ENCODE results near the gene SAPCD2.

The SAPCD2 gene

DNA sequence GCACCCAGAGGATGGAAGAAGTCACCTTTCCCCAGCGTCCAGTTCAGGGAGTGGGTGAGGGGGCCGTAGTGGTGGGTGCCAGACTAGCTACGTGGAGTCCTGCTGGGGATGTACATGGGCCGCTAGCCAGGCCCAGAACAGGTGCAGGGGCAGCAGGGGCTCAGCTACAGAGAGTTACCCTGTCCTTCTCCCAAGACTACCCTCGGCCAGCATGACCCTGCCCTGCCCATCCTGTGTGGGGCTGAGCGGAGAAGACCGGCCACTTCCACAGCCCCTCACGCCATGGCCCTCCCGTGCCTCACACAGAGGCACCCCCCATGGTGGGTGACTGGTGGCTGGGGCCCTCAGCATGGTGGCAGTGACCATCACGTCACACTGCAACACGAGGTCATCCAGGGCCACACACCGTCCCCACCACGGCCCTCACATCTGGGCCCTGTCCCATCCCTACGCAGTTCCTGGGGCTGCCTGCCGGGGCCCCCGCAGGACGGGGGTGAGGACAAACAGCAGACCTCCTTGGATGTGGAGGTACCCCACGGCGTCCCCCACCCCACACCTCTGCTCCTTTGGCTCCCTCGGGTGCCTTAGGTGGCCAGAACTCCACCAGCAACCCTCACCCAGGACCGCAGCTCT lies 45.2 kb upstream of the SAPCD2 start:
- H3K27me3 ChIP-seq (ENCODE audit: insufficient read depth, low read length, poor library complexity) = peaks cover 15% of the 10 kb centered on the region
- H3K79me1 ChIP-seq (ENCODE audit: low read length) = no peaks in the 10 kb centered on the region
- H2AK5ac ChIP-seq (ENCODE audit: low read length) = no peak overlapping the region
- H3K27ac ChIP-seq (ENCODE audit: low read depth, low read length) = no peak overlapping the region
- no peak overlapping the region for H4K5ac ChIP-seq (ENCODE audit: low read length)
- no peak overlapping the region for H2BK15ac ChIP-seq (replicated peaks; ENCODE audit: low read depth)
- no peak overlapping the region for H2BK120ac ChIP-seq (ENCODE audit: low read depth, low read length)
- DNase-seq = no peak
- H3K4me2 ChIP-seq (ENCODE audit: low read length) = no peak overlapping the region
- H3K18ac ChIP-seq (ENCODE audit: low read length) = no peak overlapping the region
- no peak overlapping the region for H4K8ac ChIP-seq (ENCODE audit: low read depth, low read length)
- H3K23ac ChIP-seq (ENCODE audit: low read length) = no peak overlapping the region
- H3K4me1 ChIP-seq (ENCODE audit: control insufficient read depth, low read depth, low read length) = no peaks in the 10 kb centered on the region
- WGBS (ENCODE audit: extremely low coverage, insufficient coverage, low lambda C conversion rate) = no CpG with 5 or more reads among the region's 21 CpGs
- no peak overlapping the region for H3K56ac ChIP-seq (ENCODE audit: low read length)
- H3K36me3 ChIP-seq (ENCODE audit: control insufficient read depth, insufficient read depth, low read length) = no peaks in the 10 kb centered on the region
- H2BK5ac ChIP-seq (ENCODE audit: low read length) = no peak overlapping the region
- H3K4ac ChIP-seq (ENCODE audit: low read depth, low read length) = no peak overlapping the region
- H3K9ac ChIP-seq (ENCODE audit: low read length) = no peak overlapping the region
- H3K79me2 ChIP-seq (ENCODE audit: control insufficient read depth, insufficient read depth, low read length) = no peaks in the 10 kb centered on the region
- H3K4me3 ChIP-seq (ENCODE audit: low read length) = no peak overlapping the region

GRCh38 chr9:137114613-137115393 lies 44.4 kb upstream of the SAPCD2 start, which contains the start of gene DPP7:
TSS of gene DPP7 (minus strand) at chr9:137114733. CDS start at chr9:137114713, 20 bp downstream.
- WGBS (ENCODE audit: extremely low coverage, insufficient coverage, low lambda C conversion rate) = no CpG with 5 or more reads among the region's 70 CpGs

DNA sequence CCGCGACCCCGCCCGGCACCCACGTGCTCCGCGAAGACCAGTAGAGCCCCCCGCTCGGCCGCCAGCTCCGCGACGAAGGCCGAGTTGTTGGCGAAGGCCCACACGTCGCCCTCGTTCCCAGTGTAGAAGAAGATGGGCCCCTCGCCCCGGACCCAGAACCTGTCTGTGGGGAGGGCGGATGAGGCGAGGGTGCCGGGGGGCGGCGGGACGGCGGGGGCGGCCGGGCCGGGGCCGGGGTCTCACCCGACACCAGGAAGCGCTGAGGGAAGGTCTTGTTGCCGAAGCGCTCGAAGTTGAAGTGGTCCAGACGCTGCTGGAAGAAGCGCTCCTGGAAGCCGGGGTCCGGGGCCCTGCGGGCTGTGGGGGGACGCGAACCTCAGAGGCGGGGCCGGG lies 43.9 kb upstream of the SAPCD2 start:
- peak overlapping the region; percentile 25 for H3K56ac ChIP-seq (ENCODE audit: low read length)
- H3K4me2 ChIP-seq (ENCODE audit: low read length) = no peak overlapping the region
- H4K5ac ChIP-seq (ENCODE audit: low read length) = no peak overlapping the region
- H3K27ac ChIP-seq (ENCODE audit: low read depth, low read length) = no peak overlapping the region
- no peaks in the 10 kb centered on the region for H3K79me2 ChIP-seq (ENCODE audit: control insufficient read depth, insufficient read depth, low read length)
- no peak overlapping the region for H3K4me3 ChIP-seq (ENCODE audit: low read length)
- no peak overlapping the region for H3K23ac ChIP-seq (ENCODE audit: low read length)
- no peak overlapping the region for H4K8ac ChIP-seq (ENCODE audit: low read depth, low read length)
- no peaks in the 10 kb centered on the region for H3K36me3 ChIP-seq (ENCODE audit: control insufficient read depth, insufficient read depth, low read length)
- no peak overlapping the region for H2BK15ac ChIP-seq (replicated peaks; ENCODE audit: low read depth)
- WGBS (ENCODE audit: extremely low coverage, insufficient coverage, low lambda C conversion rate) = no CpG with 5 or more reads among the region's 45 CpGs
- H3K79me1 ChIP-seq (ENCODE audit: low read length) = no peaks in the 10 kb centered on the region
- no peak overlapping the region for H2AK5ac ChIP-seq (ENCODE audit: low read length)
- H3K4ac ChIP-seq (ENCODE audit: low read depth, low read length) = no peak overlapping the region
- H3K4me1 ChIP-seq (ENCODE audit: control insufficient read depth, low read depth, low read length) = no peaks in the 10 kb centered on the region
- no peak overlapping the region for H2BK5ac ChIP-seq (ENCODE audit: low read length)
- DNase-seq = no peak
- peaks cover 15% of the 10 kb centered on the region for H3K27me3 ChIP-seq (ENCODE audit: insufficient read depth, low read length, poor library complexity)
- no peak overlapping the region for H2BK120ac ChIP-seq (ENCODE audit: low read depth, low read length)
- no peak overlapping the region for H3K18ac ChIP-seq (ENCODE audit: low read length)
- no peak overlapping the region for H3K9ac ChIP-seq (ENCODE audit: low read length)

More at GRCh38 chr9:137114613-137115393, 44.4 kb upstream of the SAPCD2 start, which contains the start of gene DPP7:
- no peak within 1 kb of the TSS for H3K4ac ChIP-seq (ENCODE audit: low read depth, low read length)
- no peak within 1 kb of the TSS for H4K8ac ChIP-seq (ENCODE audit: low read depth, low read length)
- peak within 1 kb of the TSS; percentile 16 for H3K9ac ChIP-seq (ENCODE audit: low read length)
- no peak within 1 kb of the TSS for H2BK120ac ChIP-seq (ENCODE audit: low read depth, low read length)
- no peak within 1 kb of the TSS for H3K27ac ChIP-seq (ENCODE audit: low read depth, low read length)
- H2BK15ac ChIP-seq (replicated peaks; ENCODE audit: low read depth) = no peak within 1 kb of the TSS
- no peaks in the 10 kb centered on the region for H3K36me3 ChIP-seq (ENCODE audit: control insufficient read depth, insufficient read depth, low read length)
- H3K4me1 ChIP-seq (ENCODE audit: control insufficient read depth, low read depth, low read length) = no peaks in the 10 kb centered on the region
- peaks cover 15% of the 10 kb centered on the region for H3K27me3 ChIP-seq (ENCODE audit: insufficient read depth, low read length, poor library complexity)
- no peak within 1 kb of the TSS for H2BK5ac ChIP-seq (ENCODE audit: low read length)
- H3K4me3 ChIP-seq (ENCODE audit: low read length) = no peak within 1 kb of the TSS
- no peak for DNase-seq
- H3K23ac ChIP-seq (ENCODE audit: low read length) = no peak within 1 kb of the TSS
- H3K79me1 ChIP-seq (ENCODE audit: low read length) = no peaks in the 10 kb centered on the region
- no peak within 1 kb of the TSS for H2AK5ac ChIP-seq (ENCODE audit: low read length)
- H3K56ac ChIP-seq (ENCODE audit: low read length) = peak within 1 kb of the TSS; percentile 25
- H4K5ac ChIP-seq (ENCODE audit: low read length) = no peak within 1 kb of the TSS
- H3K79me2 ChIP-seq (ENCODE audit: control insufficient read depth, insufficient read depth, low read length) = no peaks in the 10 kb centered on the region
- H3K18ac ChIP-seq (ENCODE audit: low read length) = no peak within 1 kb of the TSS
- H3K4me2 ChIP-seq (ENCODE audit: low read length) = no peak within 1 kb of the TSS

DNA sequence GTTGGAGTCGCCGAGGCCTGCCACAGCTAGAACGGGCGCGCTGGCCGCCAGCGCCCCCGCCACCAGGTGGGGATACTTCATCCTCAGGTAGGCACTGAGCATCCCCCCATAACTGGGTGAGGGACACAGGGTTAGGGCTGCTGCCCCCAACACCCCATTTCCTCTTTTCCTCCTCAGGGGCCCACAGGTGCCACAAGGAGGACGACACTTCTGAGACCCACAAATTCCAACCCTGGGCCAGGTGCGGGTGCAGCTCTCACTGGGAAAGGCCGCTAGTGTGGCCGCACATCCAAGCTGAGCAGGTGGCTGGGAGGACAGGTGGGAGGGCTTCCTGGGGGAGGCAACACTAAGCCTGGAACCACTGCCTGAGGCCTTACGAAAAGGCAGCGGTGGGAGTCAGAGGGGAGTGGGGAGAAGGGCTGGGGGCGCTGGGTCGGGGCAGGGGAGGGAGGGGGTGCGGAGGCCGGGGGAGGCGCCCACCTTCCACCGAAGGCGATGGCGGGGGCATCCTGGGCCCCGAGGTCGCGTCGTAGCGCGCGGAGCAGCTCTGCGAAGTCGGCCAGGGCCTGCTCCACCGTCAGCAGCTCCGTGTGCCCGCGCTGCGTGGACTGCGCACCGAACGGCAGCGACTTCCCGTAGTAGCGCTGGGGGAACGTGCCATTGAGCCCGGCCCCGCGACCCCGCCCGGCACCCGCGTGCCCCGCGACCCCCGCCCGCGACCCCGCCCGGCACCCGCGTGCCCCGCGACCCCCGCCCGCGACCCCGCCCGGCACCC lies 43.2 kb upstream of the SAPCD2 start:
- Histone ChIP-seq H3K79me1 (ENCODE audit: low read length) (no peaks in the 10 kb centered on the region), H3K27me3 (ENCODE audit: insufficient read depth, low read length, poor library complexity) (peaks cover 15% of the 10 kb centered on the region), H3K36me3 (ENCODE audit: control insufficient read depth, insufficient read depth, low read length) (no peaks in the 10 kb centered on the region), H4K8ac (ENCODE audit: low read depth, low read length) (no peak overlapping the region), H2AK5ac (ENCODE audit: low read length) (no peak overlapping the region), H3K9ac (ENCODE audit: low read length) (no peak overlapping the region), H3K4me3 (ENCODE audit: low read length) (no peak overlapping the region), H3K4me1 (ENCODE audit: control insufficient read depth, low read depth, low read length) (no peaks in the 10 kb centered on the region), H4K5ac (ENCODE audit: low read length) (no peak overlapping the region), H3K4me2 (ENCODE audit: low read length) (no peak overlapping the region), H3K27ac (ENCODE audit: low read depth, low read length) (no peak overlapping the region), H3K18ac (ENCODE audit: low read length) (no peak overlapping the region), H3K56ac (ENCODE audit: low read length) (no peak overlapping the region), H3K4ac (ENCODE audit: low read depth, low read length) (no peak overlapping the region), H3K79me2 (ENCODE audit: control insufficient read depth, insufficient read depth, low read length) (no peaks in the 10 kb centered on the region), H2BK15ac (replicated peaks; ENCODE audit: low read depth) (no peak overlapping the region), H3K23ac (ENCODE audit: low read length) (no peak overlapping the region), H2BK5ac (ENCODE audit: low read length) (no peak overlapping the region), H2BK120ac (ENCODE audit: low read depth, low read length) (no peak overlapping the region)
- DNase-seq = no peak
- WGBS (ENCODE audit: extremely low coverage, insufficient coverage, low lambda C conversion rate) = no CpG with 5 or more reads among the region's 66 CpGs

DNA sequence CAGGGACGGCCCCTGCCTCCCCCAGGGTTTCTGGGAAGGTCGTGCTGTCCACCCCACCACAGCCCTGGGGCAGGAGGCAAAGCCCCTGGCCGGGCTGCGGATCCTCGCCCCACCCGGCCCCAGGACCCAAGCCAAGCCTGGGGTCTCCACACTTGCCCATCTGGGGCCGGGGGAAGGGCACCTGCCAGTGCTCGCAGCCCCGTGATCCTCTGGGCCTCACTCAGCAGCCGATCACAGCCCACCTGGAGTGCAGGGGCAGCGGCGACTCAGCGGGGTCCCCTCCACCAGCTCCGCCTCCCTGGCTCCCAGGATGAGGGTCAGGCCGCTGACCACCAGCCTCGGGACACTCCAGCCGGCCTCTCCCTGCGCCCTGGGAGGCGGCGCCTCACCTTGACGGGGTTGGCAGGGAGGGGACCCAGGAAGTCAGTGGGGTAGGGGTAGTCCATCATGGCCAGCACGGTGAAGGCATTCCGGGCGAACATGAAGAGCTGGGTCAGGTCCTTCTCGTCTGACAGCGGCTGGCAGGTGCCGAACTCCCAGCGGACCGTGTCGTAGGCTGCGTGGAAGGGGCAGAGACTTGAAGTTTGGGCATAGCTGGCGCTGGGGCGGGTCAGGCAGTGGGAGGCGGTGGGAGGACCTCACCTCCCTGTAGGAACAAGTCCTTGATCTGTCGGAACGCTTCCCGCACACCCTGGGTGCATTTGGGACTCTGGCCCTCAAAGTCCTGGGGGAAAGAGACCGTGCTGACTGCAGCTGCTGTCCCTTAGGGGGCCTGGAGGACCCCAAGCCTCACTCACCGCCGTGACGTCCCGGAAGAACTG lies 42.4 kb upstream of the SAPCD2 start:
- Histone ChIP-seq H2BK120ac (ENCODE audit: low read depth, low read length) (no peak overlapping the region), H3K36me3 (ENCODE audit: control insufficient read depth, insufficient read depth, low read length) (no peaks in the 10 kb centered on the region), H4K8ac (ENCODE audit: low read depth, low read length) (no peak overlapping the region), H3K4me2 (ENCODE audit: low read length) (no peak overlapping the region), H4K5ac (ENCODE audit: low read length) (no peak overlapping the region), H3K18ac (ENCODE audit: low read length) (no peak overlapping the region), H2BK15ac (replicated peaks; ENCODE audit: low read depth) (no peak overlapping the region), H3K56ac (ENCODE audit: low read length) (no peak overlapping the region), H3K27me3 (ENCODE audit: insufficient read depth, low read length, poor library complexity) (peaks cover 15% of the 10 kb centered on the region), H3K4ac (ENCODE audit: low read depth, low read length) (no peak overlapping the region), H3K4me3 (ENCODE audit: low read length) (no peak overlapping the region), H3K79me2 (ENCODE audit: control insufficient read depth, insufficient read depth, low read length) (no peaks in the 10 kb centered on the region), H2BK5ac (ENCODE audit: low read length) (no peak overlapping the region), H3K27ac (ENCODE audit: low read depth, low read length) (no peak overlapping the region), H3K9ac (ENCODE audit: low read length) (no peak overlapping the region), H3K4me1 (ENCODE audit: control insufficient read depth, low read depth, low read length) (no peaks in the 10 kb centered on the region), H3K23ac (ENCODE audit: low read length) (no peak overlapping the region), H2AK5ac (ENCODE audit: low read length) (no peak overlapping the region), H3K79me1 (ENCODE audit: low read length) (no peaks in the 10 kb centered on the region)
- WGBS (ENCODE audit: extremely low coverage, insufficient coverage, low lambda C conversion rate) = no CpG with 5 or more reads among the region's 42 CpGs
- DNase-seq = no peak

Measured in mesendoderm (in vitro differentiated cells).